HepG2 (cell line): ENCODE data around the gene AKNA.
"Not testable (repeated sequence)": the region's sequence is repeated elsewhere in the genome, so short reads cannot be mapped to it uniquely, and the experiment has no call there.

Source experiments
- MAFK ChIP-seq, 2 experiments: IDR thresholded peaks in 1 of 2; conservative IDR thresholded peaks in 1 of 2; 2 replicates each; pipeline ENCODE4 v1.6.1; 2011; ENCODE audit warnings: improper control_type of control experiment in 2 of 2, low read length in 2 of 2
- NR0B2 ChIP-seq: sonication (generic); formaldehyde crosslinking; IDR thresholded peaks from 2 replicates; pipeline ENCODE4 v1.4.0; 2020; ENCODE audit warnings: mild to moderate bottlenecking, missing genetic modification reagents
- PRDM10 ChIP-seq: sonication (generic); formaldehyde crosslinking; IDR thresholded peaks from 2 replicates; pipeline ENCODE4 v1.4.0; 2020; ENCODE audit warnings: low read depth, missing genetic modification reagents
- RFX5 ChIP-seq: IDR thresholded peaks from 2 replicates; pipeline ENCODE4 v1.6.1; 2011; ENCODE audit warnings: low read depth, low read length, improper control_type of control experiment
- TMF1 ChIP-seq: sonication (generic); formaldehyde crosslinking; IDR thresholded peaks from 2 replicates; pipeline ENCODE4 v1.8.1; 2022; ENCODE audit warnings: low read depth, missing genetic modification reagents

DNA sequence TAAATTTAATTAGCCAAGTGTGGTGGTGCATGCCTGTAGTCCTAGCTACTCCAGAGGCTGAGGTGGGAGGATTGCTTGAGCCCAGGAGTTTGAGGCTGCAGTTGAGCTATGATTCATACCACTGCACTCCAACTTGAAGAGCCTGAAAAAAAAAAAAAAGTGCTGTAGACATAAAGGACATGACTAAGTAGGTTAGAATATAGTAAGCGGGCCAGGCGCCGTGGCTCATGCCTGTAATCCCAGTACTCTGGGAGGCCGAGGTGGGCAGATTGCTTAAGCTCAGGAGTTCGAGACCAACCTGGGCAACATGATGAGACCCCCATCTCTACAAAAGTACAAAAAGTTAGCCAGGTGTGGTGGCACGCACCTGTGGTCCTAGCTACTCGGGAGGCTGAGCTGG is 67.1 kb downstream of the AKNA start:
- TF ChIP-seq PRDM10 (CRISPR knock-in tag); MAFK (conservative IDR thresholded peaks at IDR 0.05 in 1 of 2, IDR thresholded peaks at IDR 0.05 in 1 of 2; ENCODE audit: low read length in 2 of 2); NR0B2; TMF1; RFX5: not testable (repeated sequence)
